HG02571 (cell line): ENCODE results near the gene HRH2.

Source experiments
- ATAC-seq: cut with Tn5 transposase; IDR thresholded peaks from one replicate; pipeline ENCODE4 v1.9.1; 2021; ENCODE audit warnings: mild to moderate bottlenecking, moderate library complexity; ENCODE audit not compliant: unreplicated experiment

Gene HRH2

DNA sequence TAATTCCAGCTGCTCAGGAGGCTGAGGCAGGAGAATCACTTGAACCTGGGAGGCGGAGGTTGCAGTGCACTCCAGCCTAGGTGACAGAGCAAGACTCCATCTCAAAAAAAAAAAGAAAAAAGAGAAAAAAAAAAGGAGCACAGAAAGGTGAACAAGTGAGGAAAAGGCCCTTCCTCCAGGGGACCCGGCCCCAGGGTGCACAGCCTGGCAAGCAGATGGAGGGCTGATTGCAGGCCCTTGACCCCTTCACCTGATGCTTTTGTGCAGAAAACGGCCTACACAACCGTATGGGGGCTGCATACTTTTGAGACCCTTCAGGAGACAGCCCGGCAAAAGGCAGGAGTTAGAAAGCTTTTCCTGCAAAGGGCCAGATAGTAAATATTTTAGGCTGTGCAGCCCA, 33.9 kb downstream of the HRH2 start:
- no peak for ATAC-seq

DNA sequence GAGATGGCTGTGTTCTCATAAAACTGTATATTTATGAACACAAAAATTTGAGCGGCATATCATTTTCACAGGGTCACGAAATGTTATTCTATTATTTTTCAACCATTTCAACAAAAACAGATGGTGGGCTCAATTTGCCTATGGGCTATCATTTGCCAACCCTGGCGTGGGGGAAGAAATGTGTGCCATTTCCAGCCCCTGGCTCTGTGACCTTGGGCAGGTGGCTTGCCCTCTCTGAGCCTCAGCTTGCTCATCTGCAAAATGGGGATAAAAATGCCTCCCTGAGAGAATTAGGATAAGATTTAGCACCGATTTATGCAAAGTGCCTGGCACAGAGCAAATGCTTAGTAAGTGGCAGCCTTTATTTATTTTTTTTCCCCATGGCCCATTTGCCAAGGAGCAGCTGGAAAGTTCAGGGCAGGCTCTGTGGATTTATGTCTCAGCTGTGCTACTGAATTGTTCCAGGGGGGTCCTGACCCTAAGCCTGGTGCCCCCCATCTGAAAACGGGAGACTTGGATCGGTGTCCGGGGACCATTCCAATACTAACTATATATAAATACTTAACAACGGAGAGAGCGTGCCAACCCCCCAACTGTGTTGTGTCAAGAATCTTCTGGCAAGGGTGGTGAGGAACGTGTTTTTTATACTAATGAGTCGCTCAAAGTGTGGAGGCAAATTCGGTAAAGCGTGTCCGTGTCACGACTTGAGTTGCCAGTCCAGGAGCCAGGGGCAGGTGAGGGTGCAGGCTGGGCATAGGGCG, 34.5 kb downstream of the HRH2 start:
- no peak for ATAC-seq

DNA sequence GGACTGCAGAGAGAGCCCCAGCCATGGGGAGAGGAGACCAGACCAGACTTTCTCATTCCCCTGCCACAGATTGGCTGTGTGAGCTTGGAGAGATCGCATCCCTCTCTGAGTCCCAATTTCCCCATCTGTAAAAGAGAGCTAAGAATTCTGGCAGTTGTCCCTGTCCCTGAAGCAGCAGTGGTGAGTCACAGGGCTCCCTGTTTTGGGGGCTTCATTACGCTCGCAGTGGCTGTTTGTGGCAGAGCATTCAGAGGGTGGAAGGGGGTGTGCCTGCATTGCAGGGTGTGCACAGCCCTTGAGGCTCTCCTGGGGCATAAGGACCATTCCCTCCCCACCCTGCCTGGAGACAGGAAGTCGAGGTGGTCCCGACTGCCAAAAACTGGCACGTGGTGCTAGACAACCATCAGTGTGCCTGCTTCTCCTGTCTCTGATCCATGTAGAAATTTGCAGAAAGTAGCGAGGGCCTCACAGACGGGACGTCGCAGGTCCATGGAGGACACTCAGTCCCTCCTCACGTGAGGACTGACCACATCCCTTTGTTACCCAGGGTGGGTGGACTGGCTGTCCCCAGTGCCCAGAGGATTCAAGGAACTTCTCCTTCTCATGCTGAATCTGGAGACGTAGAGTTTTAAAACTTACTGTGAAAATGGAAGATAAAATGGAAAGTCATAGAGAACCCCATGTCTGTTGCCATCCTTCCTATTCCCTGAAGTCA, 35.3 kb downstream of the HRH2 start:
- ATAC-seq = no peak

DNA sequence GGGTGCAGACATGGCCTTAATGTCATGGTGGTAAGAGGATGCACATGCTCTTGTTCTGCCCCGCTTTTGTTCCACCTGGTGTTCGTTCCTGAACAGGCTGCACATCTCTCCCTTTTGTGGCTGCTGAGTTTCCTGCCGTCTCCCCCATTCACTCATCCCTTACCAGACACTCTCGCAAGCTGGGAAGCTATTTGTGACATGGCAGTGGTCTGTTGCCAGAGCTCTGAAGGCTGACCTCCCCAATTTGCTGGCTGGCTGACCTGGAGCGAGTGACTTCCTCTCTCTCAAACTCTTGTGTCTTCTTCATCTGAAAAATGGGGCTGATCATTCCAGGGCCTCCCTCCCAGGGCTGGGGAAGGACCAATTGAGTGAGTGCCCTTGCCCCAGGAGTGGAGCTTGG, 35.9 kb downstream of the HRH2 start:
- ATAC-seq = no peak

GRCh38 chr5:175694371-175695160, 36.7 kb downstream of the HRH2 start:
- no peak for ATAC-seq

- ATAC-seq = no peak
These were observed 37.6 kb downstream of the HRH2 start for GRCh38 chr5:175695161-175696126.

GRCh38 chr5:175696139-175696854, 38.4 kb downstream of the HRH2 start:
- no peak for ATAC-seq

GRCh38 chr5:175696855-175697198, 39.0 kb downstream of the HRH2 start:
- ATAC-seq = no peak

GRCh38 chr5:175697846-175698245, 40.0 kb downstream of the HRH2 start:
- no peak for ATAC-seq

DNA sequence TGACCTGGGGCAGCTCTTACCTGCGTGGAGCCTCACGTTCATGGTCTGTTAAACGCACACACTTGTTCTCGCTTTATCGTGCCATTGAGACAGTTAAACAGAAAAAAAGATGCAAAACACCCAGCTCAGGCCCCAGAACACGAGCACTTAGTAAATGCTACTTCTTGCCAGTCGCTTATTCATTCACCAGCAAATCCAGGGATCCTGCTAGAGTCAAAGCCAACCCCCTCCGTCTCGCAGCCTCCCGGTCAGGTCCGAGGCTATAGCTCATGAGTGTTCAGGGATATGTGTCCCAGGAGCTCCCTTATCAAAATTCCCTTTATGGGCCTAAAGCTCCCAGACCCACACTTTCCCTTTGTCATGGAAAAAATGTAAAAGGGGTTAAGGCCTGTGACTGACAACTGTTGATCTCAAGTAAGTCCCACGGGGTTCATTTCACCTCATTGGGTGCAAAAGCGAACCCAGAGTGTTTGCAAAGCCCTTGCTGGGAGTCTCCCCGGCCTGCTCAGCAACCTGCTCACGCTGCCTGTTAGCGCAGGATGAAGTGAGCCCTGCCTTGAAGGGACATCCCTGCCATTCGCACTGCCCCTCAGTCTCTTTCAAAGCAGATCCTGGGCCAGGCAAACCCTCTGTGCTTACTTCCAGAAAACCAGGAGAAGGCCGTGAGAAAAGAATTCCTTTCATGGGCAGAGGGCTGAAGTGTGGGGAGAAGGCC, 40.7 kb downstream of the HRH2 start:
- no peak for ATAC-seq

DNA sequence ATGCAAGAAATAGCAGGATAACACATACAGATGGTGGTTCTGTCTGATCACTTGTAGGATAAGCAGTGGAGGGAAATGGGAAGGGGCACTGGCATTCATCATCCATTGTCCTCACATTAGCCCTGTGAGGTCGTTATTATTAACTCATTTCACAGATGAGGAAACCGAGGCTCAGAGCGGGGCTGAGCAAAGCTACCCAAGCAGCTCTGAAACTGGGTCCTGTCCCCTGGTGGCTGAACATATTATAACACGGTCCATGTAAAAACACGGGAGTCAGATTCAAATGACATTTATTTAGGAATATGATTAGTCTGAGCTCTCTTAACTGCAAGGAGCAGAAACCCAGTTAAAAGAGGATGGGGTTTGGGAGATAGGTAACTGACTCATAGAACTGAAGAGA, 43.1 kb downstream of the HRH2 start:
- ATAC-seq = no peak

GRCh38 chr5:175701797-175702196, 43.9 kb downstream of the HRH2 start:
- ATAC-seq = no peak

GRCh38 chr5:175706499-175706898, 48.6 kb downstream of the HRH2 start:
- no peak for ATAC-seq

- ATAC-seq = no peak
These were observed 50.0 kb downstream of the HRH2 start for GRCh38 chr5:175707751-175708375.

GRCh38 chr5:175709276-175709781, 51.5 kb downstream of the HRH2 start:
- ATAC-seq = no peak

DNA sequence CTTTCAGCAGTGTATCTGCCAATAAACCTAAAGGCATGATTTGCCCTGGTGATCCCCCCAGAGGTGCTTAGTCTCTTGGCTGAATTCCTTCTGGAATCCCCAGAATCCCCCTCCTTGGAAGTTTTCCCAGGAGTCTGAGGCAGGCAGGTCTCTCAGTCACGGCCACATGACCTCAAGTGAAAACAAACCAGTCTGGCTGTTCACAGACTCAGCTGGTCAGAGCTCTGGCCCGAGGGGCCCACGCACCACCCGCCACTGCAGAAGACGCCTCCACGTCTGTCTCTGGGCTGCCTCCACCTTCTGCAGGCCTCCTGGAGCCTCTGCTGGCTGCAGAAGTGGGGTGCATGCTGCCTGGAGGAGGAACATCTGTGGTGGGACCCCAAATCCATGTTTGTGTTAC, 52.5 kb downstream of the HRH2 start:
- no peak for ATAC-seq

DNA sequence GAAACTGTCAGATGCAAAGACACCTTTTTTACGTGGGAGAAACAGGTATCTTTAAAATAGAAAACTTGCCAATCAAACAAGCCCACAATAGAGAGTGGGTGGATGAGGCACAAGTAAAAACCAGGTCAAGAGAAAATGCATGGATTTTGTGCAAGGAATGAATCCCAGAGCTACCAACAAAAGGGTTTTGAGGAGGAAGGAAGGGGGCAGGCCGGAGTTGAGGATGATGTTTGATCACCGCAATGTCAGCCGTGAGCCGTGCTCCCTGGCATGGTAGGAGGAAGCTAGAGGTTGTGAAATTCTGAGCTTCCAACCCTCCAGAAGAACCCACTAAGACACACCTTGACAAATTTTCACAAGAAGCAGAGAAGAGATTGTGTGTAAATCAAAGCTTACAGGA, 53.2 kb downstream of the HRH2 start:
- ATAC-seq = no peak

- ATAC-seq = no peak
These were observed 53.8 kb downstream of the HRH2 start for GRCh38 chr5:175711472-175712312.
